ENCODE measurements around the gene H1-8. TPM values are rescaled to one million over a fixed set of nuclear protein-coding genes. Genes with fewer than 3 reads are reported as not detected.

The H1-8 gene
- total RNA-seq, 1 experiment from 2014 or later, result not detected

GRCh38 chr3:129500334-129500658 lies 42.7 kb upstream of the H1-8 start:
- H3K27ac ChIP-seq (ENCODE audit: low read depth, low read length), result no peak overlapping the region
- no peaks in the 10 kb centered on the region for H3K79me2 ChIP-seq (ENCODE audit: insufficient read depth, low read length)
- H3K4me3 ChIP-seq (replicated peaks in 1 of 2; ENCODE audit: low read depth in 1 of 2, low read length in 2 of 2), result no peak overlapping the region
- no peak for TF ChIP-seq TCF7L2 (IDR thresholded peaks at IDR 0.05; ENCODE audit: borderline replicate concordance, extremely low read depth, insufficient read depth, insufficient read length)
- no peak for TF ChIP-seq CBX3 (IDR thresholded peaks at IDR 0.05; ENCODE audit: low read depth)
- no peak for TF ChIP-seq ELF1 (IDR thresholded peaks at IDR 0.05; ENCODE audit: borderline replicate concordance, low read depth)
- no peak for TF ChIP-seq POLR2AphosphoS5 (IDR thresholded peaks at IDR 0.05; ENCODE audit: low read depth, low read length)
- no peak for TF ChIP-seq CEBPB (IDR thresholded peaks at IDR 0.05; ENCODE audit: low read depth)
- no peak for TF ChIP-seq ZFX (IDR thresholded peaks at IDR 0.05)
- no peak for TF ChIP-seq EGR1 (IDR thresholded peaks at IDR 0.05; ENCODE audit: low read depth)
- no peak for TF ChIP-seq EZH2phosphoT487 (IDR thresholded peaks at IDR 0.05; ENCODE audit: borderline replicate concordance)
- no peak for TF ChIP-seq JUND (IDR thresholded peaks at IDR 0.05)
- no peaks in the 10 kb centered on the region for H3K9me3 ChIP-seq (ENCODE audit: control insufficient read depth in 1 of 2, insufficient read depth in 1 of 2, low read depth in 1 of 2, low read length in 2 of 2)
- H3K27me3 ChIP-seq (ENCODE audit: insufficient read depth, low read length), result no peaks in the 10 kb centered on the region
- no peak overlapping the region for H3K4me2 ChIP-seq (ENCODE audit: low read length)
- DNase-seq (ENCODE audit: low read depth, low spot score), result no peak
- ATAC-seq, result no peak
- H3K9ac ChIP-seq (ENCODE audit: low read length), result no peak overlapping the region
- no TSS peak for BruUV-seq (replicated peaks)
- H3K36me3 ChIP-seq (ENCODE audit: control insufficient read depth in 1 of 2, insufficient read depth in 2 of 2, low read length in 2 of 2), result no peaks in the 10 kb centered on the region
- CTCF ChIA-PET, result no interaction called here
- no peaks in the 10 kb centered on the region for H4K20me1 ChIP-seq (ENCODE audit: insufficient read depth)
- peaks cover 6 to 11% of the 10 kb centered on the region in 2 experiments for H3K4me1 ChIP-seq (ENCODE audit: control insufficient read depth in 1 of 2, insufficient read depth in 2 of 2, low read length in 2 of 2)
- RAD21 ChIA-PET (ENCODE audit: low non-redundant PET in 1 of 2, low total read pairs in 2 of 2, uncharacterized antibody in 2 of 2, unreplicated experiment in 2 of 2), result no interaction called here
- no peaks in the 10 kb centered on the region for H3K9me2 ChIP-seq (ENCODE audit: insufficient read depth)
- POLR2A ChIA-PET, result no interaction called here
- no peak overlapping the region for H2AFZ ChIP-seq (ENCODE audit: low read depth, low read length, poor library complexity, severe bottlenecking)
- intact Hi-C loops (cut with micrococcal nuclease), result no loop called here

- Histone ChIP-seq H3K79me2 (ENCODE audit: insufficient read depth, low read length) (no peaks in the 10 kb centered on the region), H3K4me1 (ENCODE audit: control insufficient read depth in 1 of 2, insufficient read depth in 2 of 2, low read length in 2 of 2) (peaks cover 0 to 5% of the 10 kb centered on the region in 2 experiments; a peak in 2 of 4 replicates), H4K20me1 (ENCODE audit: insufficient read depth) (no peaks in the 10 kb centered on the region), H3K9me2 (ENCODE audit: insufficient read depth) (no peaks in the 10 kb centered on the region), H3K27ac (ENCODE audit: low read depth, low read length) (no peak overlapping the region), H3K36me3 (ENCODE audit: control insufficient read depth in 1 of 2, insufficient read depth in 2 of 2, low read length in 2 of 2) (no peaks in the 10 kb centered on the region), H3K4me3 (replicated peaks in 1 of 2; ENCODE audit: low read depth in 1 of 2, low read length in 2 of 2) (no peak overlapping the region), H3K27me3 (ENCODE audit: insufficient read depth, low read length) (no peaks in the 10 kb centered on the region), H3K9me3 (ENCODE audit: control insufficient read depth in 1 of 2, insufficient read depth in 1 of 2, low read depth in 1 of 2, low read length in 2 of 2) (no peaks in the 10 kb centered on the region), H3K4me2 (ENCODE audit: low read length) (no peak overlapping the region), H3K9ac (ENCODE audit: low read length) (no peak overlapping the region), H2AFZ (ENCODE audit: low read depth, low read length, poor library complexity, severe bottlenecking) (no peak overlapping the region)
- no peak for TF ChIP-seq MAX (IDR thresholded peaks at IDR 0.05)
- TF ChIP-seq SIN3A (IDR thresholded peaks at IDR 0.05; ENCODE audit: low read depth), result no peak
- POLR2A ChIA-PET, result no interaction called here
- DNase-seq (ENCODE audit: low read depth, low spot score) (no peak), ATAC-seq (no peak)
- BruUV-seq (replicated peaks), result no TSS peak
- intact Hi-C loops (cut with micrococcal nuclease), result no loop called here
- RAD21 ChIA-PET (ENCODE audit: low non-redundant PET in 1 of 2, low total read pairs in 2 of 2, uncharacterized antibody in 2 of 2, unreplicated experiment in 2 of 2), result no interaction called here
- CTCF ChIA-PET, result no interaction called here
These were observed 41.3 kb upstream of the H1-8 start for GRCh38 chr3:129501630-129502029.
